GM19351 (cell line): Measurements from ENCODE around the gene GDPD2.
A peak's percentile ranks its signal among the peaks of the same experiment; 100 is the strongest.

ENCODE experiments used
- ATAC-seq: cut with Tn5 transposase; IDR thresholded peaks from one replicate; pipeline ENCODE4 v1.9.1; 2021; ENCODE audit warnings: mild to moderate bottlenecking, moderate library complexity; ENCODE audit not compliant: unreplicated experiment

Gene GDPD2

GRCh38 chrX:70470850-70471289 is 47.8 kb downstream of the GDPD2 start:
- ATAC-seq, result peak; percentile 89

- no peak for ATAC-seq
Measured at GRCh38 chrX:70476166-70476933, 53.2 kb downstream of the GDPD2 start.

DNA sequence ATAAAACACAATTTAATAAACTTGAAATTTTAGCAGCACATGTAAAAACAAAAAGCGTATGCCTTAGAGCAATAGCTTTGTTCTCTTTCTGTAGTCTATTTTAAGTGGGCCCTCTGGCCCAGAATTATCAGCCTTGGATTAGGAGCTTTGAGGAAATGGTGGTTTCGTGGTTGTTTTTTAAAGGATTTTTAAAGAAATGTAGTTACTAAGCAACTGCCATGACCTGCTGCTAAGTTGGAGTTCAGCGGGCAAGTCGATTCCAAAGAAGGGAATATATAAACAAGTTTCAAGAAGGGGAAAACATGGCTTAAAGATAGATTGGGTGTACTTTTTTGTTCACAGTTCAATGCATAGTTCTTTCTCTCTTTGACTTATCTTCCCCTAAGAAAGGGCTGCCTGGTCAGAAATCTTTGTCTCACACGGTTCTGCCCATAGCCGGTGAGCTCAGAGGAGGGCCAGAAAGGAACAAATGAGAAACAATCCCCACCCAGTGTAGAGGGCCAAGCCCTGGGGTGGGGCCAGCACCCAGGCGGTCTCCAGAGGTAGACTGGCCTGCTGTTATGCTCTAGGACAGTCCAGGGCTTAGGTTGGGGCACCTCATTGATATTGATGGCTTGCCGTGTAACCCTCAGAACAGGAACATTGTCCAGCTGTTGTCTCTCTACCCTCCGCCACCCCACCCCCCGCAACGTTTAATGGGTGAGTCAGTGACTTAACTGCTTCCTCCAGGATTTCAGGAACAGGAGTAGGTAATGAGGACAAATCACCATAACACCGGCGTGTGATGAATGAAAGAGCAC is 54.0 kb downstream of the GDPD2 start:
- ATAC-seq, result no peak

DNA sequence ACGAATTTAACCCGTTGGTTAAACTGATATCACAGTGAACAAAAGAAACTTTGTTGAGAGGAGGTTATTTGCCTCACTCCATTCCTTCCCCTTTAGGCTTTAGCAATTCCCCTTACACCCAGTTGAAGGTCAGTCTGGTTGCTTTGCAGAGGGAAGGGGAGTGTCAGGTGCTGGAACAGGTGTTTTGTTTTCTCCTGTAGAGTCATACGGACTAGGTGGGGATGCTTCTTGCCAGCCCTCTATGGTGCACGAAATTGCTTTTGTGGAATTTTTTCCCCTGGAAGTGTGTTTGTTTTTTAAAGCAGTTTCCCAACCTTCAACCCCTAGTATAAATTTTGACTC is 54.6 kb downstream of the GDPD2 start:
- no peak for ATAC-seq

GRCh38 chrX:70478526-70479245 is 55.6 kb downstream of the GDPD2 start:
- ATAC-seq, result no peak

- ATAC-seq, result no peak
Measured at GRCh38 chrX:70479247-70479921, 56.3 kb downstream of the GDPD2 start.

DNA sequence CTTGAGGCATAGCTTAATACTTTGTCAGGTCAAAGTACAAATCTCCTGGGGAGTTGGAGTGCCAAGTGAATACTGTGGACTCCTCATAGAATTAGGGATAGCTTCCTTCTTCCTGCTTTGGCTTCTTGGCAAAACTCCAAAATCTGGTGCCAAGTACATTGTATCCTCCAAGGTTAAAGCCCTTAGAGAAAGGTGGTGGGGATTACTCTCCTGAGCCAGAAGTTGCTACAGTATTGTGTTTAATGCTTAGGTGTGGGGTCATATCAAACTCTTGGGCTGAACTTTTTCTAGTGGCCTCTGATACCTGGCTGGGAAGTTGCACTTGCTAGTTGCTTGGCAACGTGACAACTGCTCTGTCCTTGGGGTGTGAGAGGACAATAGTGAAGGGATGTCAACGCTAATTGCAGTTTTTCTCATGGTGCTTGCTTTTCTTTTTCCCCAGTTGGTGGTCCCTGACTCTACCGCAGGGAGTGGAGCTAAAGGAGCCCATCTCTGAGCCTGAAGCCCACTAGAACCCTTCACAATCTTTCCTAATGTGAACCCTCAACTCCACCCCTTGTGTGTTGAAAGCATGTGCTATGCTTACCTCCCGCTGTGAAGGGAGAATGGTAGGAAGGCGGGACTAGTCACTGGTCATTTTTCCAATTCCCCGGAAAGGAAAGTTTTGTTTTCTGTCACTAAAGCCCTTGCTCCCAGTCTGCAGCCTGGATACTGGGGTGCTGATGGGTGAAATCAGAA is 57.0 kb downstream of the GDPD2 start:
- no peak for ATAC-seq

GRCh38 chrX:70480660-70481018 is 57.5 kb downstream of the GDPD2 start:
- ATAC-seq, result no peak

GRCh38 chrX:70481471-70482270 is 58.6 kb downstream of the GDPD2 start:
- ATAC-seq, result no peak

- ATAC-seq, result no peak
Measured at GRCh38 chrX:70482300-70482699, 59.2 kb downstream of the GDPD2 start.
